Adrenal gland (tissue), 12 donors: ENCODE measurements around the gene RAD54L. TPM values are rescaled to one million over a fixed set of nuclear protein-coding genes. Genes with fewer than 3 reads are reported as not detected.
"Not testable (repeated sequence)": the region's sequence is repeated elsewhere in the genome, so short reads cannot be mapped to it uniquely, and the experiment has no call there.

Experiments used
- DNase-seq, 7 donors: peaks; one replicate each; pipeline ENCODE4 v3.0.0-alpha.2; 2019 to 2020
- H3K27ac ChIP-seq, 5 donors: fragments of 200-600 bp; sonication (generic) in 4 of 5; 1 replicate in 3 of 5; 2 replicates in 2 of 5; pipeline versions ENCODE4 v1.5.1 to v1.8.0; 2016 to 2020; ENCODE audit warnings: mild to moderate bottlenecking in 1 of 5
- H3K27me3 ChIP-seq: fragments of 200-600 bp; 2 replicates; pipeline ENCODE4 v1.8.0; 2021
- H3K36me3 ChIP-seq, 2 donors: fragments of 200-600 bp; replicated peaks in 1 of 2; 1 replicate in 1 of 2; 2 replicates in 1 of 2; pipeline versions ENCODE4 v1.5.1 to v1.8.0; 2018 to 2022
- H3K4me1 ChIP-seq, 2 donors: fragments of 200-600 bp; replicated peaks in 1 of 2; 1 replicate in 1 of 2; 2 replicates in 1 of 2; pipeline versions ENCODE4 v1.5.1 to v1.8.0; 2018 to 2021
- H3K4me3 ChIP-seq, 4 donors: fragments of 200-600 bp; sonication (generic) in 3 of 4; one replicate each; pipeline ENCODE4 v1.5.1; 2016 to 2018
- H3K9me3 ChIP-seq, 3 donors: fragments of 200-600 bp; sonication (generic) in 1 of 3; replicated peaks in 1 of 3; 1 replicate in 2 of 3; 2 replicates in 1 of 3; pipeline versions ENCODE4 v1.5.1 to v1.8.0; 2016 to 2021
- POLR2A ChIP-seq, 2 donors: fragments of 450-650 bp; IDR thresholded peaks; one replicate each; pipeline ENCODE4 v1.6.1; 2017; ENCODE audit warnings: antibody characterized with exemption in 2 of 2, mild to moderate bottlenecking in 2 of 2, moderate library complexity in 1 of 2
- WGBS, 4 donors: extraction: QIAGEN DNeasy Blood & Tissue Kit in 2 of 4; methylation state at CpG; one replicate each; pipeline versions ENCODE4 v1.1.5 to v1.1.7; 2013 to 2017; 5-methylcytosine and 5-hydroxymethylcytosine counted together
- intact Hi-C, 2 donors: fragments of 100-400 bp; cut with DNase I; formaldehyde crosslinking; loops; one replicate each; pipeline versions ENCODE4 v1.14.1 to v1.15.0; 2022 to 2023
- polyA plus RNA-seq, 3 donors: library from polyadenylated mRNA; stranded (reverse); fragments of 200-250 nt in 2 of 3; fragments of 350-450 nt in 1 of 3; fragmentation: Illumina TruSeq in 1 of 3; extraction: RNeasy Lipid Tissue Mini Kit (QIAGEN cat#74804) in 1 of 3; gene quantifications; one replicate each; pipeline ENCODE4 v1.2.3, GENCODE V29; 2013 to 2014
- total RNA-seq, 9 donors: library from RNA; depleted of rRNA in 4 of 9; stranded (reverse); fragments of >200 nt in 4 of 9; fragments of 120-200 nt in 1 of 9; fragmentation: NEBNext Ultra II Directional in 1 of 9; extraction: Animal tissue kit (Norgen Biotek cat#: 25700) in 1 of 9; gene quantifications; one replicate each; pipeline versions ENCODE4 v1.1.0 to v1.2.4, GENCODE V29; 2013 to 2023
- TF ChIP-seq, protein P1 (sequence below), 6 experiments: fragments of 450-650 bp in 4 of 6; fragments of 200-600 bp in 2 of 6; sonication (generic) in 1 of 6; IDR thresholded peaks; 1 replicate in 5 of 6; 2 replicates in 1 of 6; pipeline versions ENCODE4 v1.5.1 to v1.8.0; 2016 to 2021; ENCODE audit warnings: antibody characterized with exemption in 6 of 6, mild to moderate bottlenecking in 2 of 6, moderate library complexity in 1 of 6
- donor health status: healthy with polysubstance abuse.
- donor health status: Bipolar disorder and iron deficiency.
- donor health status: DM: yes; HTN: yes; CAD: no.
- donor health status: DM: no; HTN: no; CAD: no.
- donor health status: DM: no; HTN: no; CAD: no.
- donor health status: DM: yes; HTN: yes; CAD: no.

RAD54L gene
- total and polyA plus RNA-seq, 12 donors: 0.49 to 3.5 (median 1.3) TPM; not detected in 2

- 3 to 18% (median 14%) methylated on average over 4 to 6 of the region's 6 CpGs for WGBS, 4 donors
- Histone ChIP-seq H3K36me3 (no peaks in the 10 kb centered on the region), H3K27me3 (no peaks in the 10 kb centered on the region), H3K4me3 (no peak overlapping the region), H3K27ac (peak overlapping the region in 1 of 5 donors; percentile 52), H3K4me1 (peaks cover 0 to 4% of the 10 kb centered on the region in 2 donors), H3K9me3 (no peaks in the 10 kb centered on the region)
- peak; percentile 68 to 93 (median 85) for DNase-seq
- TF ChIP-seq, protein P1, sequence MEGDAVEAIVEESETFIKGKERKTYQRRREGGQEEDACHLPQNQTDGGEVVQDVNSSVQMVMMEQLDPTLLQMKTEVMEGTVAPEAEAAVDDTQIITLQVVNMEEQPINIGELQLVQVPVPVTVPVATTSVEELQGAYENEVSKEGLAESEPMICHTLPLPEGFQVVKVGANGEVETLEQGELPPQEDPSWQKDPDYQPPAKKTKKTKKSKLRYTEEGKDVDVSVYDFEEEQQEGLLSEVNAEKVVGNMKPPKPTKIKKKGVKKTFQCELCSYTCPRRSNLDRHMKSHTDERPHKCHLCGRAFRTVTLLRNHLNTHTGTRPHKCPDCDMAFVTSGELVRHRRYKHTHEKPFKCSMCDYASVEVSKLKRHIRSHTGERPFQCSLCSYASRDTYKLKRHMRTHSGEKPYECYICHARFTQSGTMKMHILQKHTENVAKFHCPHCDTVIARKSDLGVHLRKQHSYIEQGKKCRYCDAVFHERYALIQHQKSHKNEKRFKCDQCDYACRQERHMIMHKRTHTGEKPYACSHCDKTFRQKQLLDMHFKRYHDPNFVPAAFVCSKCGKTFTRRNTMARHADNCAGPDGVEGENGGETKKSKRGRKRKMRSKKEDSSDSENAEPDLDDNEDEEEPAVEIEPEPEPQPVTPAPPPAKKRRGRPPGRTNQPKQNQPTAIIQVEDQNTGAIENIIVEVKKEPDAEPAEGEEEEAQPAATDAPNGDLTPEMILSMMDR (IDR thresholded peaks at IDR 0.05): peak; percentile 85 to 93 (median 92)
- TF ChIP-seq POLR2A (IDR thresholded peaks at IDR 0.05): no peak
- intact Hi-C loops: no loop called here
These were observed 24.1 kb upstream of the RAD54L start for GRCh38 chr1:46223472-46223943.

DNA sequence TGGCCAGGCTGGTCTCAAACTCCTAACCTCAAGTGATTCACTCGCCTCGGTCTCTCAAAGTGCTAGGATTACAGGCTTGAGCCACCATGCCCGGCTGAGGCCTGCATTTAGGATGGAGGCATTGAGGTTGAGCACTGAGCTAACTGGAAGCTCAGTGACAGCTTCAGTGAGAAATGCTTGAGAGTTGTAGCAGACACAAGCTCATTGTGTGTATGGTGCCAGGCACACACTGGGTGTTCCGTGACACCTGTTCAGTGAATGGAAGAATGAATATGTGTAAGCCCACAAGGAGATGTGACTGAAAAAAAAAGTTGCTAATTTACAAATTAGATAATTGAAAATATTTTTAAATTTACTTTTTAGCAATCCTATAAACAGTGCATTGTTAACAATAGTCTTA, 22.6 kb upstream of the RAD54L start:
- H3K27ac ChIP-seq: no peak overlapping the region
- no peaks in the 10 kb centered on the region for H3K36me3 ChIP-seq
- H3K27me3 ChIP-seq: no peaks in the 10 kb centered on the region
- intact Hi-C loops: no loop called here
- no peak for TF ChIP-seq POLR2A (IDR thresholded peaks at IDR 0.05)
- TF ChIP-seq, protein P1 (IDR thresholded peaks at IDR 0.05): no peak
- WGBS, 4 donors: 86 to 97% (median 87%) methylated on average over 4 of the region's 4 CpGs
- no peak for DNase-seq
- H3K9me3 ChIP-seq: no peaks in the 10 kb centered on the region
- peaks cover 0 to 4% of the 10 kb centered on the region in 2 donors for H3K4me1 ChIP-seq
- H3K4me3 ChIP-seq: no peak overlapping the region

- H3K9me3 ChIP-seq, H3K36me3 ChIP-seq, H3K27me3 ChIP-seq, H3K4me3 ChIP-seq, DNase-seq, intact Hi-C loops, H3K27ac ChIP-seq, H3K4me1 ChIP-seq: not testable (repeated sequence)
- WGBS, 4 donors: 92 to 96% (median 94%) methylated on average over 3 of the region's 3 CpGs
These were observed 16.3 kb upstream of the RAD54L start for GRCh38 chr1:46231231-46231630.

GRCh38 chr1:46236882-46237281, 10.7 kb upstream of the RAD54L start:
- no peaks in the 10 kb centered on the region for H3K9me3 ChIP-seq
- no peak overlapping the region for H3K27ac ChIP-seq
- TF ChIP-seq, protein P1 (IDR thresholded peaks at IDR 0.05): no peak
- TF ChIP-seq POLR2A (IDR thresholded peaks at IDR 0.05): no peak
- no peak for DNase-seq
- intact Hi-C loops: no loop called here
- no peaks in the 10 kb centered on the region for H3K27me3 ChIP-seq
- no peaks in the 10 kb centered on the region for H3K36me3 ChIP-seq
- no peak overlapping the region for H3K4me3 ChIP-seq
- WGBS, 4 donors: 91 to 99% (median 93%) methylated on average over 4 of the region's 4 CpGs
- H3K4me1 ChIP-seq: no peaks in the 10 kb centered on the region

- H3K9me3 ChIP-seq, H3K4me1 ChIP-seq, DNase-seq, H3K36me3 ChIP-seq, intact Hi-C loops, H3K27ac ChIP-seq, H3K4me3 ChIP-seq, H3K27me3 ChIP-seq: not testable (repeated sequence)
- WGBS, 4 donors: 63 to 93% (median 71%) methylated on average over 1 of the region's 1 CpG
These were observed 8.7 kb upstream of the RAD54L start for GRCh38 chr1:46238865-46239264.

DNA sequence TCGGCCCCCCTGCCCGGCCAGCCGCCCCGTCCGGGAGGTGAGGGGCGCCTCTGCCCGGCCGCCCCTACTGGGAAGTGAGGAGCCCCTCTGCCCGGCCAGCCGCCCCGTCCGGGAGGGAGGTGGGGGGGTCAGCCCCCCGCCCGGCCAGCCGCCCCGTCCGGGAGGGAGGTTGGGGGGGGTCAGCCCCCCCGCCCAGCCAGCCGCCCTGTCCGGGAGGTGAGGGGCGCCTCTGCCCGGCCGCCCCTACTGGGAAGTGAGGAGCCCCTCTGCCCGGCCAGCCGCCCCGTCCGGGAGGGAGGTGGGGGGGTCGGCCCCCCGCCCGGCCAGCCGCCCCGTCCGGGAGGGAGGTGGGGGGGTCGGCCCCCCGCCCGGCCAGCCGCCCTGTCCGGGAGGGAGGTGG, 5.8 kb upstream of the RAD54L start:
- H3K9me3 ChIP-seq, H3K36me3 ChIP-seq, DNase-seq, H3K4me3 ChIP-seq, H3K27ac ChIP-seq, H3K27me3 ChIP-seq, H3K4me1 ChIP-seq: not testable (repeated sequence)
- intact Hi-C loops: loop anchor here in 1 of 2 donors (10.0 kb wide), 1 partner anchor 103 kb away; the partner anchor contains the start of gene NSUN4
- WGBS, 4 donors: 84 to 89% methylated on average over 11 of the region's 38 CpGs; no CpG with 5 or more reads in 2 of the 4 donors
